ENCODE measurements around the gene RHBDL2.

GRCh38 chr1:38990738-38991637 lies 49.4 kb upstream of the RHBDL2 start, which contains the start of gene AKIRIN1:
- TF ChIP-seq CTCF (conservative IDR thresholded peaks at IDR 0.05), result 0 out of 2 replicates have a peak, but pooled peaks have one; percentile 21
- TF ChIP-seq EZH2 (IDR thresholded peaks at IDR 0.05; ENCODE audit: low read depth), result no peak
